ENCODE results near the gene ZNG1C.
"Not testable (repeated sequence)": the region's sequence is repeated elsewhere in the genome, so short reads cannot be mapped to it uniquely, and the experiment has no call there.

DNA sequence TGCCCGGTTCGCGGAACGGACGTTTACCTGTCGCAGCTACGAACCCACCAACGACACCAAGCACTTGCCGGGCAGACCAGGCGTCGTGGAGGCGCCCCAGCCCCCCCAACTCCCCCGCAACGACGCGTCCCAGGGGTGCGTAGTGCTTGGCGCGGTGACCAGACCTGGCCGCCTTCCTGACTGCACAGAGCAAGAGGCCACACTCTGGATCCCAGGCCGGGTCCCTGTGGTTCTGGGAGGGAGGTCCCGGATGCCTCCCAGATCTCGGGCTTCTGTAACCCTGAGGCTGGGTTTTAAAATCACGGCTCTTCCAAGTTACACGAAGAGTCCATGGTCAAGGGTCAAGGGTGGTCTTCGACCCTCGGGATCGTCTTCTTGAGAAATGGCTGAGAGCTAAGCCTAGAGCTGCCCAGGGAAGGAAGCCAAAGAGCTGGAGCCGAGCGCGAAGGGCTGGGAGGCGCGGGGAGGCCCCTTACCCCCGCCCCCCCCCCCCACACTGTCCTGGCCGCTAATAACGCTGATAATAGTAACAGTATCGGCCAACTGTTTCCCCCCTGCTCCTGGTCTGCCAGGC lies 64.7 kb downstream of the ZNG1C start:
- not testable (repeated sequence) for TF ChIP-seq CTCF (IDR thresholded peaks at IDR 0.05; ENCODE audit: low read depth, low read length); POLR2A (IDR thresholded peaks at IDR 0.05; ENCODE audit: extremely low read depth, insufficient read length); MYC (IDR thresholded peaks at IDR 0.05; ENCODE audit: low read depth, low read length)
- TF ChIP-seq, protein P1, sequence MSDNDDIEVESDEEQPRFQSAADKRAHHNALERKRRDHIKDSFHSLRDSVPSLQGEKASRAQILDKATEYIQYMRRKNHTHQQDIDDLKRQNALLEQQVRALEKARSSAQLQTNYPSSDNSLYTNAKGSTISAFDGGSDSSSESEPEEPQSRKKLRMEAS (IDR thresholded peaks at IDR 0.05; ENCODE audit: low read depth, low read length) = not testable (repeated sequence)
